Peyer's patch (tissue), 4 donors: Measurements from ENCODE around the gene NDUFB11. TPM values are rescaled to one million over a fixed set of nuclear protein-coding genes. Genes with fewer than 3 reads are reported as not detected.
A peak's percentile ranks its signal among the peaks of the same experiment; 100 is the strongest.

ENCODE experiments used
- DNase-seq, 3 donors: peaks; one replicate each; pipeline ENCODE4 v3.0.0-alpha.2; 2017 to 2019
- H3K27ac ChIP-seq, 4 donors: fragments of 200-600 bp; sonication (generic); one replicate each; pipeline ENCODE4 v1.5.1; 2016 to 2019
- H3K27me3 ChIP-seq, 2 donors: fragments of 200-600 bp; sonication (generic); one replicate each; pipeline ENCODE4 v1.5.1; 2019
- H3K36me3 ChIP-seq, 3 donors: fragments of 200-600 bp; sonication (generic); one replicate each; pipeline ENCODE4 v1.5.1; 2016 to 2019
- H3K4me1 ChIP-seq, 4 donors: fragments of 200-600 bp; sonication (generic); one replicate each; pipeline ENCODE4 v1.5.1; 2016 to 2019
- H3K4me3 ChIP-seq, 4 donors: fragments of 200-600 bp; sonication (generic); 1 replicate in 3 of 4; 2 replicates in 1 of 4; pipeline ENCODE4 v1.5.1; 2016 to 2019; ENCODE audit warnings: mild to moderate bottlenecking in 1 of 4
- H3K9me3 ChIP-seq, 4 donors: fragments of 200-600 bp; sonication (generic); one replicate each; pipeline ENCODE4 v1.5.1; 2016 to 2019; ENCODE audit warnings: mild to moderate bottlenecking in 1 of 4
- CTCF ChIP-seq, 6 experiments: fragments of 450-650 bp in 4 of 6; fragments of 200-600 bp in 2 of 6; sonication (generic) in 1 of 6; IDR thresholded peaks; one replicate each; pipeline ENCODE4 v1.5.1; 2017 to 2019; ENCODE audit warnings: antibody characterized with exemption in 6 of 6, mild to moderate bottlenecking in 3 of 6, moderate library complexity in 1 of 6
- POLR2A ChIP-seq, 2 donors: fragments of 450-650 bp; IDR thresholded peaks; one replicate each; pipeline ENCODE4 v1.5.1; 2017; ENCODE audit warnings: antibody characterized with exemption in 2 of 2, mild to moderate bottlenecking in 2 of 2, moderate library complexity in 2 of 2
- total RNA-seq, 4 donors: library from RNA; depleted of rRNA; stranded (reverse); fragments of >200 nt; gene quantifications; one replicate each; pipeline ENCODE4 v1.1.0, GENCODE V29; 2016

Gene NDUFB11
- total RNA-seq, 4 donors from 2014 or later = 42.6 to 60.2 (median 53.5) TPM

- H3K27me3 ChIP-seq = no peaks in the 10 kb centered on the region
- H3K4me3 ChIP-seq = no peak overlapping the region
- peaks cover 0 to 78% (median 0%) of the 10 kb centered on the region in 3 donors for H3K36me3 ChIP-seq
- DNase-seq = peak in 1 of 3 donors; percentile 43
- no peak overlapping the region for H3K27ac ChIP-seq
- no peaks in the 10 kb centered on the region for H3K9me3 ChIP-seq
- H3K4me1 ChIP-seq = no peaks in the 10 kb centered on the region
- TF ChIP-seq CTCF (IDR thresholded peaks at IDR 0.05) (no peak), POLR2A (IDR thresholded peaks at IDR 0.05) (no peak)
Observed at GRCh38 chrX:47174846-47175587, 30.5 kb upstream of the NDUFB11 start.

GRCh38 chrX:47174376-47174775, 29.9 kb upstream of the NDUFB11 start:
- Histone ChIP-seq H3K36me3 (peaks cover 0 to 75% (median 0%) of the 10 kb centered on the region in 3 donors), H3K4me3 (no peak overlapping the region), H3K27me3 (no peaks in the 10 kb centered on the region), H3K27ac (no peak overlapping the region), H3K9me3 (no peaks in the 10 kb centered on the region), H3K4me1 (no peaks in the 10 kb centered on the region)
- TF ChIP-seq CTCF (IDR thresholded peaks at IDR 0.05) (no peak), POLR2A (IDR thresholded peaks at IDR 0.05) (no peak)
- peak in 1 of 3 donors; percentile 27 for DNase-seq

- peak in 1 of 3 donors; percentile 32 for DNase-seq
- no peaks in the 10 kb centered on the region for H3K27me3 ChIP-seq
Observed at GRCh38 chrX:47172971-47173792, 28.7 kb upstream of the NDUFB11 start.

GRCh38 chrX:47172549-47172948, 28.0 kb upstream of the NDUFB11 start:
- peaks cover 0 to 65% (median 0%) of the 10 kb centered on the region in 3 donors for H3K36me3 ChIP-seq

More at GRCh38 chrX:47172971-47173792, 28.7 kb upstream of the NDUFB11 start:
- Histone ChIP-seq H3K4me1 (no peaks in the 10 kb centered on the region), H3K9me3 (no peaks in the 10 kb centered on the region), H3K36me3 (peaks cover 0 to 72% (median 0%) of the 10 kb centered on the region in 3 donors), H3K27ac (no peak overlapping the region), H3K4me3 (no peak overlapping the region)
- no peak for TF ChIP-seq POLR2A (IDR thresholded peaks at IDR 0.05)
- no peak for TF ChIP-seq CTCF (IDR thresholded peaks at IDR 0.05)

GRCh38 chrX:47171996-47172395, 27.5 kb upstream of the NDUFB11 start:
- no peaks in the 10 kb centered on the region for H3K27me3 ChIP-seq
- H3K27ac ChIP-seq = no peak overlapping the region
- peaks cover 0 to 60% (median 0%) of the 10 kb centered on the region in 3 donors for H3K36me3 ChIP-seq
- no peaks in the 10 kb centered on the region for H3K4me1 ChIP-seq
- TF ChIP-seq CTCF (IDR thresholded peaks at IDR 0.05) (no peak), POLR2A (IDR thresholded peaks at IDR 0.05) (no peak)
- H3K4me3 ChIP-seq = no peak overlapping the region
- DNase-seq = peak in 1 of 3 donors; percentile 32
- no peaks in the 10 kb centered on the region for H3K9me3 ChIP-seq

More at GRCh38 chrX:47172549-47172948, 28.0 kb upstream of the NDUFB11 start:
- Histone ChIP-seq H3K4me1 (no peaks in the 10 kb centered on the region), H3K4me3 (no peak overlapping the region), H3K27me3 (no peaks in the 10 kb centered on the region), H3K27ac (no peak overlapping the region), H3K9me3 (no peaks in the 10 kb centered on the region)
- TF ChIP-seq POLR2A (IDR thresholded peaks at IDR 0.05) (no peak), CTCF (IDR thresholded peaks at IDR 0.05) (no peak)
- peak in 1 of 3 donors; percentile 21 for DNase-seq
